Measurements from ENCODE around the gene ARHGAP42. TPM values are rescaled to one million over a fixed set of nuclear protein-coding genes. Genes with fewer than 3 reads are reported as not detected.

ARHGAP42 gene
- total and polyA plus RNA-seq, 12 donors = 2.5 to 25.0 (median 11.5) TPM

DNA sequence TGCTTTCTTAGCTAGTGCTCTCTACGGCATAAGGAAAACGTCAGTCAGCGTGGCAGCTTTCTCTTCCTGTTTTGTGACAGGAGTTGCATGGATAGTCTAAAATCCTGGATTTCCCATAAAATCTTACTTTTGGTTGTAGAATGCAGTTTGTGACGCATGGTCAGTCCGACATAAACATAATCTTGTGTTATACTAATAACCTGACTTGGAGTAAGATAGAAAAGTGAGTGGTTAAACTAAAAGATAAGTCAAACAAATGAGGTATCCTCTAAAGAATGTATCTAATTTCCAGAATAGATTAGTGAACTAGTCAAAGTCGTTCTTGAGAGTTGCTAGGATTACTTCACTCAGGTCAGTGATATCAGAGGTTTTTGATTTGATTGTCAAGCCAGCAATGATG, 285.0 kb downstream of the ARHGAP42 start:
- peaks cover 0 to 5% (median 0%) of the 10 kb centered on the region in 3 donors for H3K9me3 ChIP-seq (replicated peaks in 1 of 3)
- TF ChIP-seq, protein P1, sequence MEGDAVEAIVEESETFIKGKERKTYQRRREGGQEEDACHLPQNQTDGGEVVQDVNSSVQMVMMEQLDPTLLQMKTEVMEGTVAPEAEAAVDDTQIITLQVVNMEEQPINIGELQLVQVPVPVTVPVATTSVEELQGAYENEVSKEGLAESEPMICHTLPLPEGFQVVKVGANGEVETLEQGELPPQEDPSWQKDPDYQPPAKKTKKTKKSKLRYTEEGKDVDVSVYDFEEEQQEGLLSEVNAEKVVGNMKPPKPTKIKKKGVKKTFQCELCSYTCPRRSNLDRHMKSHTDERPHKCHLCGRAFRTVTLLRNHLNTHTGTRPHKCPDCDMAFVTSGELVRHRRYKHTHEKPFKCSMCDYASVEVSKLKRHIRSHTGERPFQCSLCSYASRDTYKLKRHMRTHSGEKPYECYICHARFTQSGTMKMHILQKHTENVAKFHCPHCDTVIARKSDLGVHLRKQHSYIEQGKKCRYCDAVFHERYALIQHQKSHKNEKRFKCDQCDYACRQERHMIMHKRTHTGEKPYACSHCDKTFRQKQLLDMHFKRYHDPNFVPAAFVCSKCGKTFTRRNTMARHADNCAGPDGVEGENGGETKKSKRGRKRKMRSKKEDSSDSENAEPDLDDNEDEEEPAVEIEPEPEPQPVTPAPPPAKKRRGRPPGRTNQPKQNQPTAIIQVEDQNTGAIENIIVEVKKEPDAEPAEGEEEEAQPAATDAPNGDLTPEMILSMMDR (IDR thresholded peaks at IDR 0.05) = no peak
- no peak for TF ChIP-seq POLR2A (IDR thresholded peaks at IDR 0.05)
- WGBS, 4 donors = 84 to 89% (median 88%) methylated on average over 6 of the region's 6 CpGs
- intact Hi-C loops (cut with DNase I) = loop anchor here in 1 of 2 donors (10.0 kb wide), 1 partner anchor 463 kb away; no protein-coding TSS in a partner anchor
- H3K27ac ChIP-seq = no peak overlapping the region
- no peak overlapping the region for H3K4me3 ChIP-seq
- DNase-seq = no peak
- H3K27me3 ChIP-seq = no peaks in the 10 kb centered on the region
- H3K4me1 ChIP-seq (replicated peaks in 1 of 2) = no peaks in the 10 kb centered on the region
- peaks cover 0 to 4% of the 10 kb centered on the region in 2 donors for H3K36me3 ChIP-seq (replicated peaks in 1 of 2)

DNA sequence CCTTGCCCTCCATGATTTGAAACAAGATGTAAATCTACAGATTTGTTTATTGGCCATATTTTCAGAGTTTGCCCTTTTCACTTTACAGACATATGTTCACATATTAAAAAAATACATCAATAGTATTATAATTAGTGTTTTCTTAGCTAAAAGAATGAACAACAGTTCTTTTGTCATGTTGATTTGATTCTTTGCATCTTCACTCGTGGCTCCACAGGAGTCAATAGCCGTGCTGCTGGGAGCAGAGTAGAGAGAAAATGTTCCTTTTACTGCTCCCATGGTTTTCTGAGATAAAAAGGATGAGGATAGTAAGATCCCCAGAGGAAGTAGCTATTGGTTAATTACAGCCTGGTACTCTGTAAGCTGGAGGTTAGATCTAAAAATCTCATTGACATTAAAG, 291.4 kb downstream of the ARHGAP42 start:
- H3K4me1 ChIP-seq (replicated peaks in 1 of 2) = no peaks in the 10 kb centered on the region
- 64 to 85% (median 80%) methylated on average over 2 of the region's 2 CpGs for WGBS, 4 donors
- H3K9me3 ChIP-seq (replicated peaks in 1 of 3) = no peaks in the 10 kb centered on the region
- peaks cover 0 to 7% of the 10 kb centered on the region in 2 donors for H3K36me3 ChIP-seq (replicated peaks in 1 of 2)
- no peak overlapping the region for H3K4me3 ChIP-seq
- intact Hi-C loops (cut with DNase I) = loop anchor here (5.0 to 10.0 kb wide), 2 partner anchors 456 to 459 kb away; no protein-coding TSS in a partner anchor
- TF ChIP-seq, protein P1 (IDR thresholded peaks at IDR 0.05) = no peak
- no peak for TF ChIP-seq POLR2A (IDR thresholded peaks at IDR 0.05)
- H3K27me3 ChIP-seq = no peaks in the 10 kb centered on the region
- H3K27ac ChIP-seq = no peak overlapping the region
- no peak for DNase-seq

DNA sequence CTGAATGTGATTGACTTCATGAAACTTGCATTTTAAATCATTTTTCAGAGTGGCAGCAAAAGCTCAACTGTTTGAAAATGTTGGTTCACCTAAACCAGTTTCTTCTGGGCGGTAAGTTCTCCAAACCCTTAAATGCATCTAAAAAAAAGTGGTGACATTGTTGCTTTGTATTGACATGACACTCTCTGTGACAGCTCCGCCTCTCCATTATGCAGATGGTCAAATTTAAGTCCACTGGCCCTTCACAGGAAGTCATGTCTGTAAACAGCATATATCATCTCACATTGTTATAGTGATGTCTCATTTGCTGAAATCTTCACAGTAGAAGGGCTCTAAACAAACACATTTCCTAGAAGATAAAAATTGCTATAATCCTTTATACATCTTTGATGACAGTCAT, 291.9 kb downstream of the ARHGAP42 start:
- TF ChIP-seq POLR2A (IDR thresholded peaks at IDR 0.05) = no peak
- TF ChIP-seq, protein P1 (IDR thresholded peaks at IDR 0.05) = no peak
- peaks cover 0 to 7% of the 10 kb centered on the region in 2 donors for H3K36me3 ChIP-seq (replicated peaks in 1 of 2)
- no peak overlapping the region for H3K4me3 ChIP-seq
- no peak overlapping the region for H3K27ac ChIP-seq
- intact Hi-C loops (cut with DNase I) = loop anchor here (5.0 to 10.0 kb wide), 2 partner anchors 456 to 458 kb away; no protein-coding TSS in a partner anchor
- no peaks in the 10 kb centered on the region for H3K9me3 ChIP-seq (replicated peaks in 1 of 3)
- WGBS, 4 donors = 90 to 100% (median 90%) methylated on average over 2 of the region's 2 CpGs
- DNase-seq = no peak
- no peaks in the 10 kb centered on the region for H3K27me3 ChIP-seq
- no peaks in the 10 kb centered on the region for H3K4me1 ChIP-seq (replicated peaks in 1 of 2)

DNA sequence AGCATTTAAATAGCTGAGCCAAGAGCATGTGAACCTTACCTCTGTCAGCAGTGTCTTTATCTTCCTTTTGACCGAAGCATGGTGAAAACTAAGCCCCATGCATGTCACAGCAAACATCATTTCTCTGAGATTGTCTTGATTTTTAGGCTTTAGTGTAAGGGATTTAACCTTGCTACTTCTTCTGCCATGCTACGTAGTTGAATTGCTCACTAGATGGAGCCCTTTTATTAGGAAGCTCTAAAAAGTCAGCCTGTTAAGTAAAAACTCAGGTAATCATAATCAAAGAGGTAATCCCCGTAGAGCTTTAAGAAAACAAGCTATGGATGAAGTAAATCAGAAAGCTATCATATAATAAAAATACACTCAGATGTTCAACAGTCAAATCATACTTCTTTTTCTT, 293.1 kb downstream of the ARHGAP42 start:
- Histone ChIP-seq H3K9me3 (replicated peaks in 1 of 3) (no peaks in the 10 kb centered on the region), H3K27me3 (no peaks in the 10 kb centered on the region), H3K36me3 (replicated peaks in 1 of 2) (peaks cover 0 to 7% of the 10 kb centered on the region in 2 donors), H3K27ac (no peak overlapping the region), H3K4me3 (no peak overlapping the region), H3K4me1 (replicated peaks in 1 of 2) (no peaks in the 10 kb centered on the region)
- no peak for DNase-seq
- intact Hi-C loops (cut with DNase I) = no loop called here
- TF ChIP-seq, protein P1 (IDR thresholded peaks at IDR 0.05) = peak; percentile 26 to 48 (median 39)
- no peak for TF ChIP-seq POLR2A (IDR thresholded peaks at IDR 0.05)
- 39 to 46% (median 43%) methylated on average over 3 of the region's 3 CpGs for WGBS, 4 donors

All from adrenal gland (tissue), 12 donors.